GM08714 (cell line): ENCODE data around the gene CST4.
"Not testable (repeated sequence)": the region's sequence is repeated elsewhere in the genome, so short reads cannot be mapped to it uniquely, and the experiment has no call there.

Experiments
- H3K4me3 ChIP-seq: fragments of 200-500 bp; sonication (Bioruptor generic); 2 replicates; pipeline ENCODE4 v1.5.1; 2014; ENCODE audit warnings: mild to moderate bottlenecking, low read length, inconsistent platforms
- ZNF274 ChIP-seq: IDR thresholded peaks from 2 replicates; pipeline ENCODE4 v1.6.1; 2012; ENCODE audit warnings: mild to moderate bottlenecking, low read depth, low read length

The CST4 gene

GRCh38 chr20:23643659-23644058 is 45.2 kb downstream of the CST4 start:
- TF ChIP-seq ZNF274 = no peak
- no peak overlapping the region for H3K4me3 ChIP-seq

- no peak overlapping the region for H3K4me3 ChIP-seq
- no peak for TF ChIP-seq ZNF274
Observed at GRCh38 chr20:23641936-23642751, 46.7 kb downstream of the CST4 start.

DNA sequence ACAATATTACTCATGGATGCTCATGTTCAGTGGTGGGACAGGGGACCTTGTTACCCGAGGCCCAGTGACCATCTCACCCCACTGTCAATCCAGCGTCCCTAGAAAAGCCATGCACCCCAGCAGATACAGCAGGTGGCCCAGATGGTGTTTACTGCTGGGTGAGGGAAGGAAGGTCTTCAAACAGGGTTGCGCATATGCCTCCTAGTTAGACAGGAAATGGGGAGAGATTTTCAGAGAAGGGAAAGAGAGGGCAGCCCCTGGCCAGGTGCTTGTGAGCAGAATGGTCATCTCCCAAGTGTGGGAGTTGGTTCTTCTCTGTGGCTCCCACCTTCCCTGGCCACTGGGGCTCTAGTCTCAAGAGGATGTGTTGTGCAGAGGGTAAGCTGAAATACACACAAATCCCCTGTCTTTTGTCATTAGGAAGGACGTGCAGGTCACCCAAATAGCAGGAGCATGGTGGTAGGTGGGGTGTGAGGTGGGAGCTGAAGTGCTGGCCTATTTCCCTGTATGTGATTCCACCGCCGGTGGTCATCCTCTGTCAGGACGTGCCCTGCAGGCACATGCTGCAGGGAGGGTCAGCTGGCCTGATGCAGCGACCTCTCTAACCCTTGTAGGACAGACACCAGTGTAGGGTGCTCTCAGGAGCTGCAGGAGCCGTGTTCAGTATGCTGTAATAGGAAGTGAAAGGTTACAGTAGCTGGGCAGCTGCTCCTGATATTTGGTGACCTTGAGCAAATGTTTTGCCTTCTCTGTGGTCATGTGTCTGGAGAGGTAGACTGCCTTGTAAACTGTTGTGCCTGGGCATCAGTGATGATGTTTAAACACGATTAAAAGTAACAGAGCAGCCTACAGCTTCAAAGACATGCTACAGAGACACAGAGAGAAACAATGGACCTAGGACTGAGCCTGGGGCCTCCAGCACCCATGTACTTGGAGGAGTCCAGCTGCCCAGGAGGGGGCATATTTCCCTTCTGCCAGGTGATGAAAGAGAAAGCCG is 47.9 kb downstream of the CST4 start:
- H3K4me3 ChIP-seq = no peak overlapping the region
- TF ChIP-seq ZNF274 = no peak

DNA sequence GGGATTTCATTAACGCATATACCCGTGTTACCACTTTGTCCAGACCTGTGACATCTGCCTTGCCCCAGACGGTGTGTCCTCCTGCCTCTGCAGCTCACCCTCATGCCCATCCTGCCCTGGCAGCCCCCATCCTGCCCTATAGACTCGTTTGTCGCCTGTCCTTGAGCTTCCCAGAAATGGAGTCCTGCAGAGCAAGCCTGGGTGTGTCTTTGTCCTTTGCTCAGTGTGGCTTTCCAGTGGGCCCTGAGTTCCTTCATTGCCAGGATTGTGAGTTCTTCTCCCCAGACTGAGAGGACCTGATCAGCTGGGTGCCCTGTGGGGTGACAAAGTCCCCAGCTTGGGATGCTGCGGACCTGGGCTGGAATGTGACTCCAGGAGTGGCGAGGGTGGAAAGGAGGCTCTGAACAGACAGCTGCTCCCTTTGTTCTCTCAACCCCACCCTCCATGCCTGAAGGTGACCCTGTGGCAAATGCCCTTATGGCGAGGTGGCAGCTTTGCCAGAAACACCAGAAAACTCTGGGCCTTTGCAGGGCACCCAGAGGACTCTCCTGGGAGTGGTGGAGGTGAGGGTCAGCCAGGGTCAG is 48.7 kb downstream of the CST4 start:
- TF ChIP-seq ZNF274 = no peak
- no peak overlapping the region for H3K4me3 ChIP-seq

- no peak for TF ChIP-seq ZNF274
- no peak overlapping the region for H3K4me3 ChIP-seq
Observed at GRCh38 chr20:23639490-23639958, 49.3 kb downstream of the CST4 start.

DNA sequence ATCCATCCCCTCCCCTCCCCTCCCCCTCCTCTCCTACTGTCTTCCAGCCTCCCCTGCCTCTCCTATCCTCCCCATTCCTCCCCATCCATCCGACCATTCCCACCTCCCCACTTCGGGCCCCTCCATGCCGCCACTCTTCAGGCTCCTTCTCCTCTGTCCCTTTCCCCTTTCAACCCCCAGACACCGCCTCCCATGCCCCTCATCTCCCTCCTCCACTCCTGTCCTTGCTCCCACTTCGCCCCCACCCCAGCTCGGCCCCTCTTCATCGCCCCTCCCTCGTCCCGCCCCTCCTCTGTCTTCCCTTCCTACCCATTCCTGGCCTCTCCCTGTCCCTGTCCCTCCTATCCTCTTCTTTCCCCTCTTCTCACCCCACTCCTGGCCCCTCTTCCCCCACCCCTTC is 50.5 kb downstream of the CST4 start:
- TF ChIP-seq ZNF274 = no peak
- H3K4me3 ChIP-seq = no peak overlapping the region

- peak within 1 kb of the TSS; percentile 85 for H3K4me3 ChIP-seq
Observed at GRCh38 chr20:23637282-23638221, 51.3 kb downstream of the CST4 start, which contains the start of gene CST3. CST3 (minus strand) TSS chr20:23637955; CDS start chr20:23637862, 93 bp downstream.

GRCh38 chr20:23636908-23637281 is 51.9 kb downstream of the CST4 start:
- no peak for TF ChIP-seq ZNF274
- H3K4me3 ChIP-seq = peak overlapping the region; percentile 85

More at GRCh38 chr20:23637282-23638221, 51.3 kb downstream of the CST4 start, which contains the start of gene CST3:
- no peak for TF ChIP-seq ZNF274

GRCh38 chr20:23636182-23636907 is 52.5 kb downstream of the CST4 start:
- no peak for TF ChIP-seq ZNF274
- H3K4me3 ChIP-seq = no peak overlapping the region

DNA sequence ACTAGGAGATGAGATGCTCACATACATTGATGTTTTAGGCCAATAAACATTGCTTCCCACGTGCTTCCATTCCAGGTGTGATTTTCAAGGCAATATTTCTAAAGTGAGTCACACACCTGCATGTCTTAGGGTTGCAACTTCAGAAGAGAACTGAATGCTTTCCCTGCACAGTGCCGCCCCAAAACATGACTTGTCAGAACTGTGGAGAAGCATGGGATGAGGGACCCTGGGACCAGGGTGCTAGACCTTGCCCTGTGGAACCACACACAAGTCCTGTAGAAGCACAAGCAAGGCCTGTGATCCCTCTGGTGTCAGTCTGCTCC is 53.1 kb downstream of the CST4 start:
- not testable (repeated sequence) for H3K4me3 ChIP-seq
